Peyer's patch (tissue), 4 donors: Measurements from ENCODE around the gene ZNF215. TPM values are rescaled to one million over a fixed set of nuclear protein-coding genes. Genes with fewer than 3 reads are reported as not detected.

Experiments used
- DNase-seq, 3 donors: peaks; one replicate each; pipeline ENCODE4 v3.0.0-alpha.2; 2017 to 2019
- H3K27ac ChIP-seq, 4 donors: fragments of 200-600 bp; sonication (generic); one replicate each; pipeline ENCODE4 v1.5.1; 2016 to 2019
- H3K27me3 ChIP-seq, 2 donors: fragments of 200-600 bp; sonication (generic); one replicate each; pipeline ENCODE4 v1.5.1; 2019
- H3K36me3 ChIP-seq, 3 donors: fragments of 200-600 bp; sonication (generic); one replicate each; pipeline ENCODE4 v1.5.1; 2016 to 2019
- H3K4me1 ChIP-seq, 4 donors: fragments of 200-600 bp; sonication (generic); one replicate each; pipeline ENCODE4 v1.5.1; 2016 to 2019
- H3K4me3 ChIP-seq, 4 donors: fragments of 200-600 bp; sonication (generic); 1 replicate in 3 of 4; 2 replicates in 1 of 4; pipeline ENCODE4 v1.5.1; 2016 to 2019; ENCODE audit warnings: mild to moderate bottlenecking in 1 of 4
- H3K9me3 ChIP-seq, 4 donors: fragments of 200-600 bp; sonication (generic); one replicate each; pipeline ENCODE4 v1.5.1; 2016 to 2019; ENCODE audit warnings: mild to moderate bottlenecking in 1 of 4
- POLR2A ChIP-seq, 2 donors: fragments of 450-650 bp; IDR thresholded peaks; one replicate each; pipeline ENCODE4 v1.5.1; 2017; ENCODE audit warnings: antibody characterized with exemption in 2 of 2, mild to moderate bottlenecking in 2 of 2, moderate library complexity in 2 of 2
- total RNA-seq, 4 donors: library from RNA; depleted of rRNA; stranded (reverse); fragments of >200 nt; gene quantifications; one replicate each; pipeline ENCODE4 v1.1.0, GENCODE V29; 2016
- TF ChIP-seq, protein P1 (sequence below), 6 experiments: fragments of 450-650 bp in 4 of 6; fragments of 200-600 bp in 2 of 6; sonication (generic) in 1 of 6; IDR thresholded peaks; one replicate each; pipeline ENCODE4 v1.5.1; 2017 to 2019; ENCODE audit warnings: antibody characterized with exemption in 6 of 6, mild to moderate bottlenecking in 3 of 6, moderate library complexity in 1 of 6

The ZNF215 gene
- total RNA-seq, 4 donors from 2014 or later: 5.1 to 19.8 (median 10.4) TPM

DNA sequence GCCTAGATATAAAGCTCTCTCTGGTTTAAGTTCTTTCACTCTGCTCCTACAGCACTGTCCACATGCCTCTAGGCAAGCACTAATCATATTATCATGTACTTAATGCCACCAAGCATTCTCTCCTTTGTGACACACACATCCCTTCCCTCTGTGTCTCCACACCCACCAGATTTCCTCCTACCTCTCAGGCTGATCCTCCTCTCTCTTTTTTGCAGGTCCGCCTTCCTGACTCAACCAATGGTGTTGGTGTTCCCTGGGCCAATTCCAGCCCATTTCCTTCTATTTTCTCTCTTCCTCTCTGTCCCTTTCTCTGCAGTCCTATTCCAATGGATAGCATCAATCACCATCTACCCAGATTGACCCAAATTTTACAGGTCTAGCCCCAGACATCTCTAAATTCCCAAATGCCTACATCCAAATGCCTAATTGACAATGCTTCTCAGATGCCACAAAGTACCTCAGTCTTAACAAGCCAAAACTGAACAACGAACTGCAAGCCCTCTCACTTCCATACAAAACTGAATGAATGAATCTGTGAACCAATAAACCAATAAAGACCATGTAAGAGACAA, 504 bp upstream of the ZNF215 start:
- H3K4me1 ChIP-seq: peaks cover 0 to 7% (median 2%) of the 10 kb centered on the region in 4 donors
- no peak for DNase-seq

DNA sequence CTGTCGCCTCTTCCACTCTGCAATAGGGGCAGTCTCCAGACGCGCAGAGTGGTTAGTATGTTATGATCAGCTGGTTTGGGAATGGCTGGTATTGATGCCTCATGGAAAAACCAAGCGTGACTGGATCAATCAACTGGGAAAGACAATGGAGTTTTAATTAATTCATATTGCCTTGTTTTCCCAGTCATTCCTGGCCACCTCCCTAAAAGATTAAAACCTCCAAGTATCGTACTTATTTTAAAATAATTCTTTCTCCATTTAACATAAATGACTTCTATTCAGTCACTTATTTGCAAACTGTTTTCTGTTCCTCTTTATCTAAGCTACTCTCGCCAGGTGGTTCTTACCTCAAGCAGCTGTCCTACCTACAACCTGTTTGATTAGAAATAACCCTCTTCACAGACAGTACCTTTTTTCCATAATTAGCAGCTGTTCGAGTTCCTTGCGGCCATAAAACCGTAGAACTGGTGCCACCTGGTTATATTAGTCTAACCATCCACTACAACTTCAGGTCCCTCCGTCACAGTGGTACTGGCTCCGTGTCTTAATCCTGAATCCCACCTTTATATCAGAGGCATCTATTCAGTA, 898 bp downstream of the ZNF215 start:
- H3K9me3 ChIP-seq: no peaks in the 10 kb centered on the region
- DNase-seq: peak in 2 of 3 donors; percentile 41 to 49
- peak overlapping the region; percentile 56 to 92 (median 61) for H3K4me3 ChIP-seq
- no peaks in the 10 kb centered on the region for H3K27me3 ChIP-seq
- H3K36me3 ChIP-seq: no peaks in the 10 kb centered on the region
- peaks cover 0 to 7% (median 2%) of the 10 kb centered on the region in 4 donors for H3K4me1 ChIP-seq
- TF ChIP-seq POLR2A (IDR thresholded peaks at IDR 0.05): no peak
- TF ChIP-seq, protein P1, sequence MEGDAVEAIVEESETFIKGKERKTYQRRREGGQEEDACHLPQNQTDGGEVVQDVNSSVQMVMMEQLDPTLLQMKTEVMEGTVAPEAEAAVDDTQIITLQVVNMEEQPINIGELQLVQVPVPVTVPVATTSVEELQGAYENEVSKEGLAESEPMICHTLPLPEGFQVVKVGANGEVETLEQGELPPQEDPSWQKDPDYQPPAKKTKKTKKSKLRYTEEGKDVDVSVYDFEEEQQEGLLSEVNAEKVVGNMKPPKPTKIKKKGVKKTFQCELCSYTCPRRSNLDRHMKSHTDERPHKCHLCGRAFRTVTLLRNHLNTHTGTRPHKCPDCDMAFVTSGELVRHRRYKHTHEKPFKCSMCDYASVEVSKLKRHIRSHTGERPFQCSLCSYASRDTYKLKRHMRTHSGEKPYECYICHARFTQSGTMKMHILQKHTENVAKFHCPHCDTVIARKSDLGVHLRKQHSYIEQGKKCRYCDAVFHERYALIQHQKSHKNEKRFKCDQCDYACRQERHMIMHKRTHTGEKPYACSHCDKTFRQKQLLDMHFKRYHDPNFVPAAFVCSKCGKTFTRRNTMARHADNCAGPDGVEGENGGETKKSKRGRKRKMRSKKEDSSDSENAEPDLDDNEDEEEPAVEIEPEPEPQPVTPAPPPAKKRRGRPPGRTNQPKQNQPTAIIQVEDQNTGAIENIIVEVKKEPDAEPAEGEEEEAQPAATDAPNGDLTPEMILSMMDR (IDR thresholded peaks at IDR 0.05): no peak
- peak overlapping the region; percentile 24 to 85 (median 62) for H3K27ac ChIP-seq

More for the DNA sequence above, 504 bp upstream of the ZNF215 start:
- Histone ChIP-seq H3K9me3 (no peaks in the 10 kb centered on the region), H3K27me3 (no peaks in the 10 kb centered on the region), H3K4me3 (peak overlapping the region; percentile 56 to 92 (median 61)), H3K27ac (peak overlapping the region in 3 of 4 donors; percentile 24 to 85 (median 68)), H3K36me3 (no peaks in the 10 kb centered on the region)
- TF ChIP-seq, protein P1 (IDR thresholded peaks at IDR 0.05): no peak
- TF ChIP-seq POLR2A (IDR thresholded peaks at IDR 0.05): no peak

DNA sequence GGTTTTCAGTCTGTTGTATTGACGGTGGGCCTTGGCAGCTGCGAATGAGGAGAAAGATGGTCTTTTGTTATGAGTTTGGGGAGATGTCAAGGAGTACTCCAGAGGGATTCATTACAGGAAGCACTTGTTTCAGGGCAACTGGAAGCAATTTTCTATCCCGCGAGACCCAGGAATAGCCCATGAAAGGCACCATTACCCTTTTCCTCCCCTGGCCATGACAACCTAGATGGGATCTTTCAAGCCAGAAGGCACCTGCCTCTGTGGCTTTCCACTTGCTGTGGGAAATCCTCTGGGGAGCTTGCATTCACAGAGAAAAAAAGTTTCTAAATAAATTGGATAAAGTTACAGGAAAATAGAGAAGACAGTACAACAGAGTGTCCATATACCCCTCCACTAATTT, 2.7 kb downstream of the ZNF215 start:
- Histone ChIP-seq H3K27me3 (no peaks in the 10 kb centered on the region), H3K9me3 (no peaks in the 10 kb centered on the region), H3K4me1 (peaks cover 0 to 7% (median 2%) of the 10 kb centered on the region in 4 donors), H3K4me3 (no peak overlapping the region), H3K36me3 (no peaks in the 10 kb centered on the region), H3K27ac (no peak overlapping the region)
- TF ChIP-seq POLR2A (IDR thresholded peaks at IDR 0.05): no peak
- TF ChIP-seq, protein P1 (IDR thresholded peaks at IDR 0.05): no peak
- no peak for DNase-seq

DNA sequence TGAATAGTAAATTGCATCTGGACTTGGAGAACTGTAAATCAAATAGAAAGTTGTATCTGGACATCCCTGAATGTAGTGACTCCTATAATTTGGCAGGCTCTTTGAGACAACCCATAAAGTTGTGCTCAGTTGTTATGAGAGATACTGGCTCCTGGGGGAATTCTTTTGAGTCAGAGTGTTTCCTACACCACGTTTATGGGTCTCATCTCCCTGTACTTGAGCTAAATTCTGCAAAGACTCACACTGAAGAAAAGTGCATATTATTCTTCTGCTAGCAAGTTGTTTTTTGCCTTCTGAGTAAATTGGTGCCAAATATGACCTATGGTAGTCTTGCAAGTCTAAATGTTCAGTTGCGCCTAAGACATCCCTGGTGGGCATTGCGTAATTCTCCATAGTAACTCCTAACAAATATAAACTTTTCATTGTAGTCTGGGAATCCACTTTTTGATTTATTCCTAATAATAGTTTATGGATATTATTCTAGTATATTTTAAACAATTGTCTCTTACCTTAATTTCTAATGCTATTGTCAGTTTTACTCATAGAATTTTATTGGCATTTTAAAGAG, 5.0 kb downstream of the ZNF215 start:
- Histone ChIP-seq H3K27me3 (no peaks in the 10 kb centered on the region), H3K9me3 (no peaks in the 10 kb centered on the region), H3K4me1 (peaks cover 0 to 7% (median 2%) of the 10 kb centered on the region in 4 donors), H3K36me3 (no peaks in the 10 kb centered on the region), H3K4me3 (no peak overlapping the region), H3K27ac (no peak overlapping the region)
- DNase-seq: no peak
- TF ChIP-seq, protein P1 (IDR thresholded peaks at IDR 0.05): no peak
- TF ChIP-seq POLR2A (IDR thresholded peaks at IDR 0.05): no peak

DNA sequence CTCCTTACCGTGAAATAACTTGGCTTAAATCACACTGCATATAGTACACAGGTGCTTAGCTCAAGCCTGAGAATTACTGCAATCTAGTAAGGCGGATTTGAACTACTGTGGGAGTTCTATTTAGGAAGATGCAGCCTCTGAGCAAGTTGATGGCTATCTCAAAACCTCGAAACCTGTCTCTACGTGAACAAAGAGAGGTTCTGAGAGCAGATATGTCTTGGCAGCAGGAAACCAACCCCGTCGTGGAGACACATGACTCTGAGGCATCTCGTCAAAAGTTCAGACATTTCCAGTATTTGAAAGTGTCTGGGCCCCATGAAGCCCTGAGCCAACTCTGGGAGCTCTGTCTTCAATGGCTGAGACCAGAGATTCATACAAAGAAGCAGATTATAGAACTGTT, 5.9 kb downstream of the ZNF215 start:
- no peaks in the 10 kb centered on the region for H3K27me3 ChIP-seq
- TF ChIP-seq POLR2A (IDR thresholded peaks at IDR 0.05): no peak
- TF ChIP-seq, protein P1 (IDR thresholded peaks at IDR 0.05): no peak
- H3K4me1 ChIP-seq: peaks cover 0 to 6% (median 2%) of the 10 kb centered on the region in 4 donors
- no peak for DNase-seq
- no peaks in the 10 kb centered on the region for H3K9me3 ChIP-seq
- no peaks in the 10 kb centered on the region for H3K36me3 ChIP-seq
- no peak overlapping the region for H3K4me3 ChIP-seq
- no peak overlapping the region for H3K27ac ChIP-seq
